Retinal pigment epithelial cell (primary cell): Measurements from ENCODE around the gene TMEM51.

ENCODE experiments used
- DNase-seq: peaks from one replicate; pipeline ENCODE4 v3.0.0-alpha.2; 2010; ENCODE audit warnings: low read depth
- H3K4me3 ChIP-seq: 2 replicates; pipeline ENCODE4 v1.5.1; 2011; ENCODE audit warnings: mild to moderate bottlenecking, low read length, control low read depth, moderate library complexity
- TF ChIP-seq, protein P1 (sequence below): conservative IDR thresholded peaks from 2 replicates; pipeline ENCODE4 v1.5.1; 2011; ENCODE audit warnings: low read depth, low read length, control low read depth, inconsistent platforms

The TMEM51 gene, protein sequence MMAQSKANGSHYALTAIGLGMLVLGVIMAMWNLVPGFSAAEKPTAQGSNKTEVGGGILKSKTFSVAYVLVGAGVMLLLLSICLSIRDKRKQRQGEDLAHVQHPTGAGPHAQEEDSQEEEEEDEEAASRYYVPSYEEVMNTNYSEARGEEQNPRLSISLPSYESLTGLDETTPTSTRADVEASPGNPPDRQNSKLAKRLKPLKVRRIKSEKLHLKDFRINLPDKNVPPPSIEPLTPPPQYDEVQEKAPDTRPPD

DNA sequence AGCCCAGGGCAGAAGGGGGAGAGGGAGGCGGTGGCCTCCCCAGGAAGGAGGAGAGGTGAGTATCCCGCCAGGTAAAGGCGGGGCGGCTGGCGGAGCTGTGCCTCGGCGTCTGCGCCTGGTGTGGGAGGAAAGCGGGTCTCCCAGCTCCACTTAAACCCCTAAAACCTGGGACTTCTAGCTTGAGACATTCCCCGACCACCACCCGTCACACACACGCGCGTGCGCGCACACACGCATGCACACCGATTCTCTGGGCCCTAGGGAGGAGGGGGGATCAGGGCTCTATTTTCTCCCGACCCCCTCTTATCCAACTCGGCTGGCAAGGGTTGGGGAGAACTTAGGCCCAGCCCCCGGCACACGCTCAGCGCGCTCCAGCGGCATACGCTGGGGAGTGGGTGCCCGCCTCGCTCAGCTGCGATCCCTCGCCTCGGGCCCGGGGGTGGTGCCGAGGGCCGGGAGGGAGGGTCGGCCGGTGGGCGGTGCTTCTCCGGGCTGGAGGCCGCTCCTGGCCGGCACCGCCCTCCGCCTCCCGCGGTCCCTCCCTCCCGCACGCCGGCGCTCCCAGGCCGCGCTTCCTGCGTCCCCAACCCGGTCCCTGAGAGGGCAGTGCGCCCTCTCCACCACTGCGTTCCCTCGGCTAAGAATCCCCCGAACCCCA is at the start of gene TMEM51:
TMEM51 (plus strand) TSS at position 564 of the 658 bp plus-strand sequence. CDS start 61,341 bp downstream, outside the sequence.
- H3K4me3 ChIP-seq, result peak within 1 kb of the TSS; percentile 58
- no peak for DNase-seq
- TF ChIP-seq, protein P1, sequence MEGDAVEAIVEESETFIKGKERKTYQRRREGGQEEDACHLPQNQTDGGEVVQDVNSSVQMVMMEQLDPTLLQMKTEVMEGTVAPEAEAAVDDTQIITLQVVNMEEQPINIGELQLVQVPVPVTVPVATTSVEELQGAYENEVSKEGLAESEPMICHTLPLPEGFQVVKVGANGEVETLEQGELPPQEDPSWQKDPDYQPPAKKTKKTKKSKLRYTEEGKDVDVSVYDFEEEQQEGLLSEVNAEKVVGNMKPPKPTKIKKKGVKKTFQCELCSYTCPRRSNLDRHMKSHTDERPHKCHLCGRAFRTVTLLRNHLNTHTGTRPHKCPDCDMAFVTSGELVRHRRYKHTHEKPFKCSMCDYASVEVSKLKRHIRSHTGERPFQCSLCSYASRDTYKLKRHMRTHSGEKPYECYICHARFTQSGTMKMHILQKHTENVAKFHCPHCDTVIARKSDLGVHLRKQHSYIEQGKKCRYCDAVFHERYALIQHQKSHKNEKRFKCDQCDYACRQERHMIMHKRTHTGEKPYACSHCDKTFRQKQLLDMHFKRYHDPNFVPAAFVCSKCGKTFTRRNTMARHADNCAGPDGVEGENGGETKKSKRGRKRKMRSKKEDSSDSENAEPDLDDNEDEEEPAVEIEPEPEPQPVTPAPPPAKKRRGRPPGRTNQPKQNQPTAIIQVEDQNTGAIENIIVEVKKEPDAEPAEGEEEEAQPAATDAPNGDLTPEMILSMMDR, result no peak

DNA sequence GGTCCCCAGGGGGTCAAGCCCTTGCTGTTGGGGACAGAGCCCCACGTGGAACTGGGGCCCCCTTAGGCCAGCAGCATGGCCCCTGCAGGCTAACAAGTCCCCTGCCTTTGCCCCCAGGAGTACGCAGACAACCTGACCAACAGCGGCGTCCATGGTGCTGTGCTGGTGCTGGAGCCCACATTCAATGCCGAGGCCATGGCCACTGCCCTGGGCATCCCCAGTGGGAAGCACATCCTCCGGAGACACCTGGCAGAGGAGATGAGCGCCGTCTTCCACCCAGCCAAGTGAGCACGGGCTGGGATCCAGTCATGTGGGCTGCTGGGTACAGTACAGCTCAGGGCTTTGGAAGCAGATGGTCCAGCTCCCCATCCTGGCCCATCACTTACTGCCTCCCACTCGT is 49.6 kb upstream of the TMEM51 start:
- H3K4me3 ChIP-seq, result no peak overlapping the region
- DNase-seq, result no peak
- TF ChIP-seq, protein P1, result no peak

DNA sequence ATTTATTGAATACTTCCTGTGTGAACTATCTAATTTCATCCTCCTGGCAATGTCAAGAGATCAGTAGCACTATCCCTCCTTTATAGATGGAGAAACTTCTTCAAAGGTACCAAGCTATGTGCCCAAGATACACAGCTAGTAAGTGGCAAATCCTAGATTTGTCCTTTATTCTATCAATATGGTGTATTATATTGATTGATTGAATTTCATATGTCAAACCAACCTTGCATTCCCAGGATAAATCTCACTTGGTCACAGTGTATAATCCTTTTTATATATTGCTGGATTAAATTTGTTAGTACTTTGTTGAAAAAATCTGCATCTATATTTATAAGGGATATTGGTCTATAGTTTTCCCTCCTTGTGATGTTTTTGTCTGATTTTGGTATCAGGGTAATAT is 48.8 kb upstream of the TMEM51 start:
- no peak overlapping the region for H3K4me3 ChIP-seq
- DNase-seq, result no peak

DNA sequence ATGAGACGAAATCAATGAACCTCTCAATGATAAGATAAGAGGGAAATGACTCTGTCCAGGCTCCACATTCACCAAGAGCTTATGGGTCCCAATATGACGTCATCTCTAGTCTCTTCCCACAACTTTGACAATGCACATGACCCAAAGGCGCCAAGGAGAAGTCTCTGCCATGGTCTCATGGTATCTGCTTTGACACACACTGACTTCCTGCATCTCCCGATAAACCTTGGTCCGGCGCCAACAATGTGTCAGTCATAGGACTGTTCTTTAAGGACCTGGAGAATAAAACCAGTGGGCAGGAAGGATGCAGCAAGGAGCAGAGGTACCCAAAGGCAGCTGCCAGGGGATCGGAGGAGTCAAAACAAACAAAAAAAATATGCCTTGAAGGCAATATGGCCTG is 46.9 kb upstream of the TMEM51 start:
- no peak overlapping the region for H3K4me3 ChIP-seq
- TF ChIP-seq, protein P1, result no peak
- no peak for DNase-seq

More for the DNA sequence above, 48.8 kb upstream of the TMEM51 start:
- TF ChIP-seq, protein P1, result no peak

DNA sequence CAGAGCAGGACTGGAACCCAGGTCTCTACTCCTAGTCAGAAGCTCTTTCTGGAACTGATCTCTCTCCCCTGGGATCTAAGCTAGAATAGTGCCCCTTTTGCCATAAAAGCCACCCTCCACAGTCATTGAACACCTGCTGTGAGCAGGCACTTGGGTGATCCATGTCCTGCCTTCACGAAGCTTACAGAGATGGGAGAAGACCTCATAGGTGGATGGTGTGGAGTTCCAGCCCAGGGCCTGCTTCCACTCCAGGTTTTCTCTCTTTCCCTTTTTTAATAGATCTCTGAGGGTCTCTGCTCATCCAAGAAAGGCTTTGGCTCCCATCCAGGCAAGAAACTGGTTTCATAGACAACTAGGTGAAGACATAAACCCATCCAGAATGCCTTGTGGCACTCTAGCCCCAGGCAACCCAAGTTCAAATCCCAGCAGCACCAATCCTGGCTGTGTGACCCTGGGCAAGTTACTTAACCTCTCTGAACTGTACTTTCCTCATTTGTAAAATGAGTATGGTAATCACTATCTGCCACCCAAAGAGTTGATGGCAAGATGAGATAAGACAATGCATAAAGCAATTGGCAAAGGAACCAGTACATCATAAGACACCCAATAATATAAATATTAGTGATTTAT is 46.4 kb upstream of the TMEM51 start:
- no peak for DNase-seq
- TF ChIP-seq, protein P1, result no peak
- no peak overlapping the region for H3K4me3 ChIP-seq

DNA sequence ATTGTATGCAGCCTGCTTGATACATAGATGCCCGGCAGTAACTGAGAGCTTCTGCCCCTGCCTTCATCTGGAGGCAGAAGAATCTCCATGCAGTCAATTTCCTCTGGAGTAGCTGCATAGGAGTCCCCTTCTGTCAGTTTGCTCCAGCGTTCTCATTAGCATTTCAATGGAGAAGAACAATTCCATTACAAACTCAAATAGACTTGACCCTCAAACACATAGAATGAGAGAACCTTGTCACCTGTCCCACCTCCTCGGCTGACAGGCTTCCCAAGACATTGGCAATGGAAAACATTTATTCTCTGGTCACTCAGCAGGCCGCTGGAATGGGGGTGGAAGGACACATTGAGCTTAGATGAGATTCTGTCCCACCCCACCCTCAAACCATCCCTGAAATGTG is 45.6 kb upstream of the TMEM51 start:
- TF ChIP-seq, protein P1, result no peak
- H3K4me3 ChIP-seq, result no peak overlapping the region
- DNase-seq, result no peak
